IMR-90 (cell line): ENCODE measurements around the gene IP6K2. TPM values are rescaled to one million over a fixed set of nuclear protein-coding genes. Genes with fewer than 3 reads are reported as not detected.

ENCODE experiments used
- ATAC-seq: fragments of 200-7000 bp; cut with Tn5 transposase; 2 replicates; pipeline ENCODE4 v1.9.1; 2020; ENCODE audit warnings: low read depth, mild to moderate bottlenecking, moderate library complexity
- BruUV-seq: library from RNA; stranded (reverse); fragments of 400-500 nt; replicated peaks from 2 replicates; lab custom pipeline; 2021; lab: Mats Ljungman, UMichigan
- CTCF ChIA-PET: fragments of 300-600 bp; formaldehyde crosslinking; extraction: SDS; loops from one replicate; lab custom pipeline; 2021; ENCODE audit warnings: antibody characterized with exemption; lab: Yijun Ruan, JAX
- POLR2A ChIA-PET: fragments of 300-600 bp; sonication (Branson Sonifier 250); formaldehyde crosslinking; loops from one replicate; lab custom pipeline; 2022; ENCODE audit warnings: antibody characterized with exemption; ENCODE audit not compliant: unreplicated experiment; lab: Charles Lee
- DNase-seq: peaks from one replicate; pipeline ENCODE4 v3.0.0; 2013
- H2AFZ ChIP-seq: replicated peaks from 2 replicates; pipeline ENCODE3; 2013; ENCODE audit warnings: low read length, mild to moderate bottlenecking; ENCODE audit not compliant: poor library complexity
- H2AK5ac ChIP-seq: 2 replicates; pipeline ENCODE4 v1.6.1; 2013; ENCODE audit warnings: low read depth, low read length, inconsistent platforms
- H2AK9ac ChIP-seq: replicated peaks from 2 replicates; pipeline ENCODE3; 2013; ENCODE audit warnings: mild to moderate bottlenecking, low read depth, low read length, moderate library complexity; ENCODE audit not compliant: poor library complexity
- H2BK120ac ChIP-seq: 2 replicates; pipeline ENCODE4 v1.6.1; 2013; ENCODE audit warnings: low read depth, low read length, inconsistent platforms
- H2BK15ac ChIP-seq: 3 replicates; pipeline ENCODE4 v1.6.1; 2013; ENCODE audit warnings: low read depth, low read length, inconsistent platforms
- H2BK20ac ChIP-seq: 2 replicates; pipeline ENCODE4 v1.6.1; 2013; ENCODE audit warnings: low read depth, mild to moderate bottlenecking, inconsistent platforms, low read length, moderate library complexity
- H2BK5ac ChIP-seq: 2 replicates; pipeline ENCODE4 v1.6.1; 2013; ENCODE audit warnings: mild to moderate bottlenecking, low read depth, low read length, inconsistent platforms; ENCODE audit not compliant: poor library complexity, severe bottlenecking
- H3K14ac ChIP-seq: replicated peaks from 2 replicates; pipeline ENCODE4 v1.6.1; 2013; ENCODE audit warnings: low read depth, low read length, inconsistent platforms
- H3K18ac ChIP-seq: 2 replicates; pipeline ENCODE4 v1.6.1; 2013; ENCODE audit warnings: low read depth, low read length, control low read depth
- H3K23ac ChIP-seq: 2 replicates; pipeline ENCODE4 v1.6.1; 2013; ENCODE audit warnings: low read depth, low read length, inconsistent platforms
- H3K27ac ChIP-seq: 2 replicates; pipeline ENCODE4 v1.5.1; 2013; ENCODE audit warnings: mild to moderate bottlenecking, control low read depth, low read length; ENCODE audit not compliant: insufficient read depth
- H3K27me3 ChIP-seq: 2 replicates; pipeline ENCODE4 v1.6.1; 2013; ENCODE audit warnings: low read length; ENCODE audit not compliant: control insufficient read depth, insufficient read depth
- H3K36me3 ChIP-seq: 2 replicates; pipeline ENCODE4 v1.6.1; 2013; ENCODE audit warnings: low read length, mixed read lengths; ENCODE audit not compliant: control insufficient read depth, insufficient read depth
- H3K4ac ChIP-seq: 2 replicates; pipeline ENCODE4 v1.6.1; 2013; ENCODE audit warnings: low read depth, low read length, inconsistent platforms
- H3K4me1 ChIP-seq: 2 replicates; pipeline ENCODE4 v1.6.1; 2013; ENCODE audit warnings: low read length, mixed read lengths; ENCODE audit not compliant: control insufficient read depth, insufficient read depth
- H3K4me2 ChIP-seq: 2 replicates; pipeline ENCODE4 v1.6.1; 2013; ENCODE audit warnings: low read depth, mild to moderate bottlenecking, control low read depth, low read length, moderate library complexity
- H3K4me3 ChIP-seq: 2 replicates; pipeline ENCODE4 v1.5.1; 2013; ENCODE audit warnings: low read depth, mild to moderate bottlenecking, control low read depth, low read length, moderate library complexity; ENCODE audit not compliant: insufficient read depth
- H3K56ac ChIP-seq: 2 replicates; pipeline ENCODE4 v1.6.1; 2013; ENCODE audit warnings: low read length, inconsistent platforms; ENCODE audit not compliant: insufficient read depth; ENCODE audit errors: extremely low read depth
- H3K79me1 ChIP-seq, 2 experiments: 2 replicates each; pipeline ENCODE4 v1.6.1; 2013; ENCODE audit warnings: low read length in 2 of 2, inconsistent platforms in 1 of 2, low read depth in 1 of 2
- H3K9ac ChIP-seq: 2 replicates; pipeline ENCODE4 v1.6.1; 2013; ENCODE audit warnings: low read depth, low read length, control low read depth
- H3K9me1 ChIP-seq: 2 replicates; pipeline ENCODE4 v1.6.1; 2013; ENCODE audit warnings: low read length, inconsistent platforms; ENCODE audit not compliant: insufficient read depth
- H3K9me3 ChIP-seq: 2 replicates; pipeline ENCODE4 v1.6.1; 2013; ENCODE audit warnings: low read length; ENCODE audit not compliant: control insufficient read depth, insufficient read depth
- H4K20me1 ChIP-seq: 2 replicates; pipeline ENCODE4 v1.6.1; 2013; ENCODE audit warnings: low read length, inconsistent platforms; ENCODE audit not compliant: insufficient read depth
- H4K5ac ChIP-seq: 2 replicates; pipeline ENCODE4 v1.6.1; 2013; ENCODE audit warnings: mild to moderate bottlenecking, low read depth, low read length, control low read depth
- H4K8ac ChIP-seq, 2 experiments: 2 replicates each; pipeline ENCODE4 v1.6.1; 2013; ENCODE audit warnings: low read depth in 2 of 2, low read length in 2 of 2, control low read depth in 1 of 2, inconsistent platforms in 1 of 2
- H4K91ac ChIP-seq: 2 replicates; pipeline ENCODE4 v1.6.1; 2013; ENCODE audit warnings: low read depth, low read length, inconsistent platforms; ENCODE audit not compliant: insufficient read depth
- BHLHE40 ChIP-seq: fragments of 150-350 bp; IDR thresholded peaks from 2 replicates; pipeline ENCODE4 v1.6.1; 2016; ENCODE audit warnings: mild to moderate bottlenecking, low read depth, low read length
- CTCF ChIP-seq: conservative IDR thresholded peaks from 2 replicates; pipeline ENCODE4 v1.5.1; 2012; ENCODE audit warnings: mild to moderate bottlenecking, low read depth, low read length, improper control_type of control experiment
- MAFK ChIP-seq: IDR thresholded peaks from 2 replicates; pipeline ENCODE4 v1.6.1; 2012; ENCODE audit warnings: low read depth, low read length, improper control_type of control experiment
- MXI1 ChIP-seq: IDR thresholded peaks from 2 replicates; pipeline ENCODE4 v1.6.1; 2012; ENCODE audit warnings: low read depth, mild to moderate bottlenecking, low read length, moderate library complexity, borderline replicate concordance
- NFE2L2 ChIP-seq: fragments of 150-350 bp; IDR thresholded peaks from 2 replicates; pipeline ENCODE4 v1.6.1; 2016; ENCODE audit warnings: low read depth, mild to moderate bottlenecking, low read length
- RAD21 ChIP-seq: IDR thresholded peaks from 2 replicates; pipeline ENCODE4 v1.6.1; 2012; ENCODE audit warnings: low read length, improper control_type of control experiment
- WGBS, 2 experiments: methylation state at CpG; one replicate each; pipeline versions ENCODE4 v1.1.5 to v1.1.7; 2013; ENCODE audit warnings: missing lambda C conversion rate in 2 of 2; ENCODE audit not compliant: insufficient read length in 1 of 2; ENCODE audit errors: extremely low coverage in 2 of 2; 5-methylcytosine and 5-hydroxymethylcytosine counted together
- dilution Hi-C: fragments of 300-500 bp; cut with HindIII; formaldehyde crosslinking; loops from one replicate; pipeline ENCODE4 v1.14.3; 2018; ENCODE audit warnings: low sequenced_read_pairs; ENCODE audit not compliant: unreplicated experiment
- in situ Hi-C: fragments of 300-500 bp; cut with MboI; formaldehyde crosslinking; loops from 3 replicates; pipeline ENCODE4 v1.14.3; 2019; ENCODE audit warnings: low sequenced_read_pairs, inconsistent platforms, mixed read lengths
- intact Hi-C: fragments of 100-400 bp; cut with micrococcal nuclease; formaldehyde crosslinking; loops from 2 replicates; pipeline ENCODE4 v1.10.0; 2022
- polyA plus RNA-seq, 3 experiments: library from polyadenylated mRNA; depleted of rRNA; stranded (reverse); fragments of >200 nt; gene quantifications; 2 replicates each; pipeline ENCODE4 v1.2.3, GENCODE V29; 2012; ENCODE audit warnings: low replicate concordance in 1 of 3
- total RNA-seq: library from RNA; depleted of rRNA; stranded (reverse); fragments of >200 nt; gene quantifications from 2 replicates; pipeline ENCODE4 v1.2.3, GENCODE V29; 2012
- TF ChIP-seq, protein P1 (sequence below): fragments of 150-350 bp; IDR thresholded peaks from 2 replicates; pipeline ENCODE4 v1.6.1; 2017; ENCODE audit warnings: mild to moderate bottlenecking, antibody characterized with exemption, low read length, low read depth

IP6K2 gene
- total and polyA plus RNA-seq, 2 of the 4 experiments (the other 2 are of a cell fraction) = 73.7 to 169 TPM

GRCh38 chr3:48662753-48663488 is 54.1 kb downstream of the IP6K2 start, which contains the start of gene CELSR3 (continued):
- TF ChIP-seq RAD21 = no peak
- no peak for TF ChIP-seq NFE2L2
- TF ChIP-seq BHLHE40 = peak; percentile 96

GRCh38 chr3:48662145-48662752 is 54.8 kb downstream of the IP6K2 start:
- 6% methylated on average over 10 of the region's 46 CpGs; no CpG with 5 or more reads in 1 of the 2 experiments for WGBS, 2 experiments

More at GRCh38 chr3:48662145-48662752, 54.8 kb downstream of the IP6K2 start:
- Histone ChIP-seq H3K4me3 (peak overlapping the region; percentile 56; the same call in 1 of the 2 replicates), H3K14ac (no peak overlapping the region), H4K8ac (no peak overlapping the region), H4K5ac (no peak overlapping the region), H2AK9ac (no peak overlapping the region), H4K91ac (no peak overlapping the region), H2AFZ (no peak overlapping the region), H3K23ac (no peak overlapping the region), H3K4ac (no peak overlapping the region), H3K9me1 (peaks cover 5% of the 10 kb centered on the region), H4K20me1 (no peaks in the 10 kb centered on the region), H3K4me2 (no peak overlapping the region; the same call in 1 of the 2 replicates), H3K27me3 (no peaks in the 10 kb centered on the region), H3K4me1 (no peaks in the 10 kb centered on the region; the same call in 1 of the 2 replicates), H3K18ac (no peak overlapping the region), H2BK120ac (no peak overlapping the region), H2BK15ac (no peak overlapping the region), H2BK20ac (no peak overlapping the region), H3K36me3 (no peaks in the 10 kb centered on the region), H2AK5ac (no peak overlapping the region), H3K9ac (no peak overlapping the region), H3K56ac (no peak overlapping the region), H3K79me1 (peaks cover 0 to 5% of the 10 kb centered on the region in 2 experiments; a peak in 1 of 4 replicates), H3K27ac (no peak overlapping the region), H3K9me3 (no peaks in the 10 kb centered on the region), H2BK5ac (no peak overlapping the region)
- no peak for ATAC-seq
- intact Hi-C loops = no loop called here
- no peak for TF ChIP-seq MXI1
- no peak for TF ChIP-seq CTCF
- TF ChIP-seq, protein P1, sequence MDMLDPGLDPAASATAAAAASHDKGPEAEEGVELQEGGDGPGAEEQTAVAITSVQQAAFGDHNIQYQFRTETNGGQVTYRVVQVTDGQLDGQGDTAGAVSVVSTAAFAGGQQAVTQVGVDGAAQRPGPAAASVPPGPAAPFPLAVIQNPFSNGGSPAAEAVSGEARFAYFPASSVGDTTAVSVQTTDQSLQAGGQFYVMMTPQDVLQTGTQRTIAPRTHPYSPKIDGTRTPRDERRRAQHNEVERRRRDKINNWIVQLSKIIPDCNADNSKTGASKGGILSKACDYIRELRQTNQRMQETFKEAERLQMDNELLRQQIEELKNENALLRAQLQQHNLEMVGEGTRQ = no peak
- no peak for TF ChIP-seq MAFK
- DNase-seq = no peak
- no TSS peak for BruUV-seq
- POLR2A ChIA-PET = interaction anchor here (0.6 to 0.8 kb wide), 2 partner anchors 39 to 65 kb away, joined by 15 to 18 read pairs; no protein-coding TSS in a partner anchor
- CTCF ChIA-PET = interaction anchor here (0.7 to 2.0 kb wide), 2 partner anchors 26 to 50 kb away, joined by 3 to 5 read pairs; partner anchors contain the start of gene SLC26A6
- dilution Hi-C loops = no loop called here
- in situ Hi-C loops = loop anchor here (10.0 kb wide), 1 partner anchor 197 kb away; a partner anchor contains a TSS
